SH-SY5Y (cell line): ENCODE data around the gene ELMO2.

Experiments
- GATA2 ChIP-seq: IDR thresholded peaks from 2 replicates; pipeline ENCODE4 v1.6.1; 2011; ENCODE audit warnings: mild to moderate bottlenecking, low read depth, low read length
- GATA3 ChIP-seq: IDR thresholded peaks from 2 replicates; pipeline ENCODE4 v1.6.1; 2011; ENCODE audit warnings: low read depth, mild to moderate bottlenecking, low read length, moderate library complexity

- TF ChIP-seq GATA3 = no peak
- TF ChIP-seq GATA2 = no peak
Measured at GRCh38 chr20:46349742-46350056, 56.7 kb downstream of the ELMO2 start.
